Suprapubic skin (tissue), 3 donors: ENCODE results near the gene CSTPP1.

ENCODE experiments used
- CTCF ChIP-seq, 2 donors: fragments of 200-600 bp in 1 of 2; fragments of 450-650 bp in 1 of 2; sonication (generic) in 1 of 2; IDR thresholded peaks; one replicate each; pipeline ENCODE4 v1.5.1; 2016 to 2019; ENCODE audit warnings: antibody characterized with exemption in 2 of 2, mild to moderate bottlenecking in 1 of 2, moderate library complexity in 1 of 2
- POLR2A ChIP-seq, 2 donors: fragments of 450-650 bp; IDR thresholded peaks; one replicate each; pipeline ENCODE4 v1.6.1; 2017; ENCODE audit warnings: antibody characterized with exemption in 2 of 2, mild to moderate bottlenecking in 2 of 2, moderate library complexity in 2 of 2

- TF ChIP-seq POLR2A (IDR thresholded peaks at IDR 0.05) (no peak), CTCF (IDR thresholded peaks at IDR 0.05) (no peak)
Observed at GRCh38 chr11:47202576-47202975, 266.0 kb downstream of the CSTPP1 start.
